Caco-2 (cell line): ENCODE results near the gene CLEC4G. TPM values are rescaled to one million over a fixed set of nuclear protein-coding genes. Genes with fewer than 3 reads are reported as not detected.

Experiments
- BruUV-seq: library from RNA; stranded (reverse); fragments of 400-500 nt; replicated peaks from 2 replicates; lab custom pipeline; 2021; lab: Mats Ljungman, UMichigan
- CTCF ChIA-PET: fragments of 300-600 bp; sonication (Branson Sonifier 250); formaldehyde crosslinking; loops from one replicate; lab custom pipeline; 2022; ENCODE audit warnings: antibody characterized with exemption; lab: Charles Lee
- POLR2A ChIA-PET: fragments of 300-600 bp; sonication (Branson Sonifier 250); formaldehyde crosslinking; loops from one replicate; lab custom pipeline; 2022; ENCODE audit warnings: antibody characterized with exemption; lab: Charles Lee
- DNase-seq, 2 experiments: peaks; one replicate each; pipeline versions ENCODE4 v3.0.0 to v3.0.0-alpha.2; 2020 to 2022
- H3K27me3 ChIP-seq: replicated peaks from 2 replicates; pipeline ENCODE4 v1.6.0; 2011; ENCODE audit warnings: low read length; ENCODE audit not compliant: control insufficient read depth, insufficient read depth
- H3K36me3 ChIP-seq: 2 replicates; pipeline ENCODE4 v1.5.1; 2011; ENCODE audit warnings: low read length; ENCODE audit not compliant: control insufficient read depth, insufficient read depth
- H3K4me1 ChIP-seq: fragments of 250-450 bp; sonication (Bioruptor Pico); 2 replicates; pipeline ENCODE4 v1.5.1; 2020; ENCODE audit warnings: mild to moderate bottlenecking
- H3K4me3 ChIP-seq: 2 replicates; pipeline ENCODE4 v1.5.1; 2011; ENCODE audit warnings: low read depth, mild to moderate bottlenecking, control low read depth, low read length
- H3K9me3 ChIP-seq: fragments of 250-450 bp; sonication (Bioruptor Pico); 2 replicates; pipeline ENCODE4 v1.5.1; 2020; ENCODE audit warnings: mild to moderate bottlenecking, moderate library complexity
- H3K27ac Mint-ChIP-seq: one replicate; pipeline ENCODE4 v1.8.0; 2022; ENCODE audit warnings: mixed read lengths; ENCODE audit not compliant: unreplicated experiment
- H3K27me3 Mint-ChIP-seq: one replicate; pipeline ENCODE4 v1.8.0; 2022; ENCODE audit warnings: mixed read lengths; ENCODE audit not compliant: insufficient read depth, unreplicated experiment
- H3K36me3 Mint-ChIP-seq: one replicate; pipeline ENCODE4 v1.8.0; 2022; ENCODE audit warnings: mild to moderate bottlenecking, mixed read lengths; ENCODE audit not compliant: insufficient read depth, unreplicated experiment
- H3K4me1 Mint-ChIP-seq: one replicate; pipeline ENCODE4 v1.8.0; 2022; ENCODE audit warnings: low read depth, mixed read lengths; ENCODE audit not compliant: unreplicated experiment
- H3K4me3 Mint-ChIP-seq: one replicate; pipeline ENCODE4 v1.8.0; 2022; ENCODE audit warnings: mild to moderate bottlenecking, moderate library complexity, mixed read lengths; ENCODE audit not compliant: unreplicated experiment
- H3K9me3 Mint-ChIP-seq: one replicate; pipeline ENCODE4 v1.8.0; 2022; ENCODE audit warnings: mixed read lengths; ENCODE audit not compliant: unreplicated experiment
- intact Hi-C: fragments of 100-400 bp; cut with micrococcal nuclease; formaldehyde crosslinking; loops from one replicate; pipeline ENCODE4 v1.10.0; 2022; ENCODE audit not compliant: unreplicated experiment
- total RNA-seq: library from RNA; stranded (reverse); gene quantifications from 2 replicates; pipeline ENCODE4 v1.2.3, GENCODE V29; 2022
- TF ChIP-seq, protein P1 (sequence below), 2 experiments: fragments of 200-600 bp in 1 of 2; IDR thresholded peaks; 1 replicate in 1 of 2; 2 replicates in 1 of 2; pipeline versions ENCODE4 v1.5.1 to v1.8.0; 2011 to 2022; ENCODE audit warnings: antibody characterized with exemption in 1 of 2, control low read depth in 1 of 2, inconsistent platforms in 1 of 2, low read depth in 1 of 2, low read length in 1 of 2, mild to moderate bottlenecking in 1 of 2, moderate library complexity in 1 of 2; ENCODE audit not compliant: insufficient read depth in 1 of 2, severe bottlenecking in 1 of 2, unreplicated experiment in 1 of 2

Gene CLEC4G
- total RNA-seq, 1 experiment from 2014 or later = not detected

DNA sequence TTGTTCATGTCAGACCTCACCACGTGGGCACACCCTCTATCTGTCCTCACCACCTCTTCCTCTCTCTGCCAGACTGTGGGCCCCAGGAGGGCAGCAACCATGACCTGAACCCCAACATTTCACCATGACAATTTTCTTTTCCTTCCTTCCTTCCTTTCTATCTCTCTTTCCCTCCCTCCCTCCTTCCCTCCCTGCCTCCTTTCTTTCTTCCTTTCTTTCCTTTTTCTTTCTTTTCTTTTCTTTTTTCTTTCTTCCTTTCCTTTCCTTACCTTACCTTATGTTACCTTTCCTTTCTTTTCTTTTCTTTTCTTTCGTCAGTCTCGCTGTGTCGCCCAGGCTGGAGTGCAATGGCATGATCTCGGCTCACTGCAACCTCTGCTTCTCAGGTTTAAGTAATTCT is 21.3 kb downstream of the CLEC4G start:
- Mint-ChIP-seq H3K4me3 (no peak overlapping the region), H3K36me3 (no peaks in the 10 kb centered on the region), H3K27me3 (no peaks in the 10 kb centered on the region), H3K4me1 (no peaks in the 10 kb centered on the region), H3K27ac (no peak overlapping the region), H3K9me3 (no peaks in the 10 kb centered on the region)
- TF ChIP-seq, protein P1, sequence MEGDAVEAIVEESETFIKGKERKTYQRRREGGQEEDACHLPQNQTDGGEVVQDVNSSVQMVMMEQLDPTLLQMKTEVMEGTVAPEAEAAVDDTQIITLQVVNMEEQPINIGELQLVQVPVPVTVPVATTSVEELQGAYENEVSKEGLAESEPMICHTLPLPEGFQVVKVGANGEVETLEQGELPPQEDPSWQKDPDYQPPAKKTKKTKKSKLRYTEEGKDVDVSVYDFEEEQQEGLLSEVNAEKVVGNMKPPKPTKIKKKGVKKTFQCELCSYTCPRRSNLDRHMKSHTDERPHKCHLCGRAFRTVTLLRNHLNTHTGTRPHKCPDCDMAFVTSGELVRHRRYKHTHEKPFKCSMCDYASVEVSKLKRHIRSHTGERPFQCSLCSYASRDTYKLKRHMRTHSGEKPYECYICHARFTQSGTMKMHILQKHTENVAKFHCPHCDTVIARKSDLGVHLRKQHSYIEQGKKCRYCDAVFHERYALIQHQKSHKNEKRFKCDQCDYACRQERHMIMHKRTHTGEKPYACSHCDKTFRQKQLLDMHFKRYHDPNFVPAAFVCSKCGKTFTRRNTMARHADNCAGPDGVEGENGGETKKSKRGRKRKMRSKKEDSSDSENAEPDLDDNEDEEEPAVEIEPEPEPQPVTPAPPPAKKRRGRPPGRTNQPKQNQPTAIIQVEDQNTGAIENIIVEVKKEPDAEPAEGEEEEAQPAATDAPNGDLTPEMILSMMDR (IDR thresholded peaks at IDR 0.05; ENCODE audit: insufficient read depth in 1 of 2, low read depth in 1 of 2, low read length in 1 of 2, severe bottlenecking in 1 of 2, unreplicated experiment in 1 of 2) = no peak
- intact Hi-C loops = no loop called here
- Histone ChIP-seq H3K4me1 (no peaks in the 10 kb centered on the region), H3K4me3 (no peak overlapping the region), H3K27me3 (no peaks in the 10 kb centered on the region), H3K36me3 (no peaks in the 10 kb centered on the region), H3K9me3 (no peaks in the 10 kb centered on the region)
- no TSS peak for BruUV-seq
- no peak for DNase-seq
- ChIA-PET POLR2A (no interaction called here), CTCF (no interaction called here)

DNA sequence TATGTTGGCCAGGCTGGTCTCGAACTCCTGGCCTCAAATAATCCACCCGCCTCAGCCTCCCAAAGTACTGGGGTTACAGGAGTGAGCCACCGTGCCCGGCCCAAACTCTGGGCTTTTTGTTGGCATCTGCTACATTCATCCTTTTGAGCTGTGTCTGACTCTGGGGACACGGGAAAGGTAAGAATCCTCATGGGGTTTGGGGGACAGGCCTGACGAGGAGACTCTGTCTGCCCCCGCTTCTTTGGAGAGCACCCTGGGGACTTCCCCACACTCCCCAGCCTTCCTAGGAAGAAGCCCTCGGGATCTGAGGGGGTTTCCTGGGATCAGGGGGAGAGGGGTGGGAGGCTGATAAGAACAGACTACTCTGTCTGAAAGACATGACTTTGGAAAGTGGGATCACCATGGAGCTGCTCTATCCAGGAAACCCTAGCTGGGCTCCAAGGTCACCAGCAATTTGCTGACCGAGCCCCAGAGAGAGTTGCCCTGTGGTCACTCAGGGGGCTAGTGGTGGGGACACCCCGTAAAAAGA is 21.9 kb downstream of the CLEC4G start:
- no peak overlapping the region for H3K4me3 Mint-ChIP-seq
- CTCF ChIA-PET = no interaction called here
- DNase-seq = no peak
- no peaks in the 10 kb centered on the region for H3K9me3 Mint-ChIP-seq
- no peaks in the 10 kb centered on the region for H3K27me3 Mint-ChIP-seq
- H3K27ac Mint-ChIP-seq = no peak overlapping the region
- no peaks in the 10 kb centered on the region for H3K36me3 Mint-ChIP-seq
- no TSS peak for BruUV-seq
- intact Hi-C loops = no loop called here
- TF ChIP-seq, protein P1 (IDR thresholded peaks at IDR 0.05; ENCODE audit: insufficient read depth in 1 of 2, low read depth in 1 of 2, low read length in 1 of 2, severe bottlenecking in 1 of 2, unreplicated experiment in 1 of 2) = no peak
- no peak overlapping the region for H3K4me3 ChIP-seq
- H3K9me3 ChIP-seq = no peaks in the 10 kb centered on the region
- POLR2A ChIA-PET = no interaction called here
- no peaks in the 10 kb centered on the region for H3K36me3 ChIP-seq
- no peaks in the 10 kb centered on the region for H3K4me1 Mint-ChIP-seq
- H3K27me3 ChIP-seq = no peaks in the 10 kb centered on the region
- no peaks in the 10 kb centered on the region for H3K4me1 ChIP-seq

- Histone ChIP-seq H3K27me3 (no peaks in the 10 kb centered on the region), H3K9me3 (no peaks in the 10 kb centered on the region), H3K4me3 (no peak overlapping the region), H3K4me1 (no peaks in the 10 kb centered on the region), H3K36me3 (no peaks in the 10 kb centered on the region)
- Mint-ChIP-seq H3K4me1 (no peaks in the 10 kb centered on the region), H3K9me3 (no peaks in the 10 kb centered on the region), H3K27ac (no peak overlapping the region), H3K27me3 (no peaks in the 10 kb centered on the region), H3K36me3 (no peaks in the 10 kb centered on the region), H3K4me3 (no peak overlapping the region)
- intact Hi-C loops = no loop called here
- DNase-seq = no peak
- CTCF ChIA-PET = no interaction called here
- TF ChIP-seq, protein P1 (IDR thresholded peaks at IDR 0.05; ENCODE audit: insufficient read depth in 1 of 2, low read depth in 1 of 2, low read length in 1 of 2, severe bottlenecking in 1 of 2, unreplicated experiment in 1 of 2) = no peak
- BruUV-seq = no TSS peak
- POLR2A ChIA-PET = no interaction called here
These were observed 24.9 kb downstream of the CLEC4G start for GRCh38 chr19:7706955-7707456.
